ENCODE data around the gene SIX3. TPM values are rescaled to one million over a fixed set of nuclear protein-coding genes. Genes with fewer than 3 reads are reported as not detected.

The SIX3 gene
- total RNA-seq, 2 donors from 2014 or later: not detected

DNA sequence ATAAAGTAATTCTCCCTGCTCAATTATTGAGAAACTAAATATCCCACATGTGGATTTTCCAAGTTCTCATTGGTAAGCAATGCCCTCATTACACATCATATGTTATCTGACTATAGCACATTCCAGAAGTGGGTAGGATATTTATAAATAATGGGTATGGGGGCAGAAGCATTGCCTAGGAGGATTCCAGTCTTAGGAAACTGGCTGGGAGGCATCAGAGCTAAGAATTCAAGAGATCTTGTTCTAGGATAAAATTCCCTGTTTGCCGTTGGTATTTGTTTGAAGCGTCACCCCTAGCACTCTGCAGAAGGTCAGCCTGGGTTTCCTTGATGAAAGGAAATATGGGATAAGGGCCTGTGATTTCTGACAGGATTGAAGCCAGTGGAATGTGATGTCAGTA is 47.7 kb downstream of the SIX3 start:
- H3K27ac ChIP-seq: no peak overlapping the region
- H3K4me3 ChIP-seq: no peak overlapping the region
- DNase-seq (ENCODE audit: low spot score): no peak
- H3K9me3 ChIP-seq: peaks cover 0 to 25% of the 10 kb centered on the region in 2 donors
- TF ChIP-seq, protein P1, sequence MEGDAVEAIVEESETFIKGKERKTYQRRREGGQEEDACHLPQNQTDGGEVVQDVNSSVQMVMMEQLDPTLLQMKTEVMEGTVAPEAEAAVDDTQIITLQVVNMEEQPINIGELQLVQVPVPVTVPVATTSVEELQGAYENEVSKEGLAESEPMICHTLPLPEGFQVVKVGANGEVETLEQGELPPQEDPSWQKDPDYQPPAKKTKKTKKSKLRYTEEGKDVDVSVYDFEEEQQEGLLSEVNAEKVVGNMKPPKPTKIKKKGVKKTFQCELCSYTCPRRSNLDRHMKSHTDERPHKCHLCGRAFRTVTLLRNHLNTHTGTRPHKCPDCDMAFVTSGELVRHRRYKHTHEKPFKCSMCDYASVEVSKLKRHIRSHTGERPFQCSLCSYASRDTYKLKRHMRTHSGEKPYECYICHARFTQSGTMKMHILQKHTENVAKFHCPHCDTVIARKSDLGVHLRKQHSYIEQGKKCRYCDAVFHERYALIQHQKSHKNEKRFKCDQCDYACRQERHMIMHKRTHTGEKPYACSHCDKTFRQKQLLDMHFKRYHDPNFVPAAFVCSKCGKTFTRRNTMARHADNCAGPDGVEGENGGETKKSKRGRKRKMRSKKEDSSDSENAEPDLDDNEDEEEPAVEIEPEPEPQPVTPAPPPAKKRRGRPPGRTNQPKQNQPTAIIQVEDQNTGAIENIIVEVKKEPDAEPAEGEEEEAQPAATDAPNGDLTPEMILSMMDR (IDR thresholded peaks at IDR 0.05): no peak
- no peaks in the 10 kb centered on the region for H3K27me3 ChIP-seq
- H3K4me1 ChIP-seq: no peaks in the 10 kb centered on the region
- H3K36me3 ChIP-seq: no peaks in the 10 kb centered on the region

DNA sequence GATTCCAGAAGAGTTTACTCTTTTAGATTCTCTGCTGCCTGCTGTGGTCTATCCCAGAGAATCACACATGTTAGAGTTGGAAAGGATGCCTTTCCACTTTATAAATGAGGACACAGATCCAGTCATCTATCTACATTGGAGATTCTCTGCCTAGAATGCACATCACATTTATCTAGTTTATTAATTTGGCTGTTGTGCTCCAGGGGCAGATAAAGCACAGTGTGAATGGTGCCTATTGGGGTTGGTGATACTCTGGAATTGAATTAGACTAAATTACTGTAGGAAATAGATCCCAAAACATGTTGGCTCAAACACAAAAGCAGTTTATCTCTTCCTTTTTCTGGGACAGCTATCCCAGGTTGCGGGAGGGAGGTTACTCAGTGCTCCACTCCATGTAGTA is 52.9 kb downstream of the SIX3 start:
- peaks cover 0 to 3% of the 10 kb centered on the region in 2 donors for H3K27me3 ChIP-seq

More for the DNA sequence above, 52.9 kb downstream of the SIX3 start:
- Histone ChIP-seq H3K4me3 (no peak overlapping the region), H3K4me1 (no peaks in the 10 kb centered on the region), H3K9me3 (peaks cover 0 to 13% of the 10 kb centered on the region in 2 donors), H3K27ac (no peak overlapping the region), H3K36me3 (no peaks in the 10 kb centered on the region)
- no peak for DNase-seq (ENCODE audit: low spot score)
- TF ChIP-seq, protein P1 (IDR thresholded peaks at IDR 0.05): no peak

Other genes with a start within 250 kb of the SIX3 start
- gene SIX2, start 67.8 kb downstream of the SIX3 start, total RNA-seq: 1 to 10 TPM; 1.1 to 2.3 TPM